ENCODE results near the gene UNC5C.

- TF ChIP-seq POLR2AphosphoS5 (IDR thresholded peaks at IDR 0.05; ENCODE audit: low read length) (no peak), YY1 (IDR thresholded peaks at IDR 0.05; ENCODE audit: low read depth, low read length) (no peak), POLR2A (IDR thresholded peaks at IDR 0.05; ENCODE audit: low read depth, low read length) (no peak), CTCF (IDR thresholded peaks at IDR 0.05 in 2 of 3, conservative IDR thresholded peaks at IDR 0.05 in 1 of 3; ENCODE audit: control insufficient read depth in 2 of 3, extremely low read depth in 1 of 3, insufficient read depth in 1 of 3, low read depth in 3 of 3, low read length in 3 of 3) (no peak), ATF3 (IDR thresholded peaks at IDR 0.05; ENCODE audit: borderline replicate concordance, extremely low read depth, low read depth, low read length) (no peak), ZNF274 (IDR thresholded peaks at IDR 0.05; ENCODE audit: insufficient read depth, insufficient read length) (no peak)
Measured at GRCh38 chr4:95317085-95317793, 231.5 kb downstream of the UNC5C start.

Data from GM12878 (cell line).